ENCODE measurements around the gene DLD.

GRCh38 chr7:107884066-107884818 lies 6.7 kb upstream of the DLD start:
- TF ChIP-seq POLR2A (IDR thresholded peaks at IDR 0.05) = no peak
- TF ChIP-seq, protein P1, sequence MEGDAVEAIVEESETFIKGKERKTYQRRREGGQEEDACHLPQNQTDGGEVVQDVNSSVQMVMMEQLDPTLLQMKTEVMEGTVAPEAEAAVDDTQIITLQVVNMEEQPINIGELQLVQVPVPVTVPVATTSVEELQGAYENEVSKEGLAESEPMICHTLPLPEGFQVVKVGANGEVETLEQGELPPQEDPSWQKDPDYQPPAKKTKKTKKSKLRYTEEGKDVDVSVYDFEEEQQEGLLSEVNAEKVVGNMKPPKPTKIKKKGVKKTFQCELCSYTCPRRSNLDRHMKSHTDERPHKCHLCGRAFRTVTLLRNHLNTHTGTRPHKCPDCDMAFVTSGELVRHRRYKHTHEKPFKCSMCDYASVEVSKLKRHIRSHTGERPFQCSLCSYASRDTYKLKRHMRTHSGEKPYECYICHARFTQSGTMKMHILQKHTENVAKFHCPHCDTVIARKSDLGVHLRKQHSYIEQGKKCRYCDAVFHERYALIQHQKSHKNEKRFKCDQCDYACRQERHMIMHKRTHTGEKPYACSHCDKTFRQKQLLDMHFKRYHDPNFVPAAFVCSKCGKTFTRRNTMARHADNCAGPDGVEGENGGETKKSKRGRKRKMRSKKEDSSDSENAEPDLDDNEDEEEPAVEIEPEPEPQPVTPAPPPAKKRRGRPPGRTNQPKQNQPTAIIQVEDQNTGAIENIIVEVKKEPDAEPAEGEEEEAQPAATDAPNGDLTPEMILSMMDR (IDR thresholded peaks at IDR 0.05) = no peak
